ENCODE measurements around the gene WDR90. TPM values are rescaled to one million over a fixed set of nuclear protein-coding genes. Genes with fewer than 3 reads are reported as not detected.

Gene WDR90
- total and polyA plus RNA-seq, 2 of the 13 experiments (the other 11 are each of a cell fraction or from before 2014, with no cell fraction given): 14.9 to 28.9 TPM

- TF ChIP-seq ARNT2 (CRISPR knock-in tag; IDR thresholded peaks at IDR 0.05; ENCODE audit: low read depth) (no peak), NR2F1 (CRISPR knock-in tag; IDR thresholded peaks at IDR 0.05) (no peak), RAD21 (CRISPR knock-in tag; IDR thresholded peaks at IDR 0.05) (no peak), PAF1 (CRISPR knock-in tag; IDR thresholded peaks at IDR 0.05) (no peak), TFAP4 (IDR thresholded peaks at IDR 0.05; ENCODE audit: borderline replicate concordance, low read depth) (no peak), ZNF468 (CRISPR knock-in tag; IDR thresholded peaks at IDR 0.05) (no peak), ZNF143 (CRISPR knock-in tag; IDR thresholded peaks at IDR 0.05) (no peak), PITX1 (CRISPR knock-in tag; IDR thresholded peaks at IDR 0.05) (no peak), ZNF772 (CRISPR knock-in tag; IDR thresholded peaks at IDR 0.05) (no peak), ONECUT2 (CRISPR knock-in tag; IDR thresholded peaks at IDR 0.05) (peak; percentile 14; the same call in 1 of the 2 replicates), PLSCR1 (CRISPR knock-in tag; IDR thresholded peaks at IDR 0.05; ENCODE audit: borderline replicate concordance) (0 out of 2 replicates have a peak, but pooled peaks have one; percentile 38), ZNF619 (CRISPR knock-in tag; IDR thresholded peaks at IDR 0.05) (no peak), HCFC1 (IDR thresholded peaks at IDR 0.05; ENCODE audit: low read depth, low read length) (no peak), BHLHE40 (IDR thresholded peaks at IDR 0.05; ENCODE audit: low read length) (peak; percentile 69), POLR2AphosphoS2 (IDR thresholded peaks at IDR 0.05; ENCODE audit: low read depth, low read length) (no peak), ZFP36 (IDR thresholded peaks at IDR 0.05; ENCODE audit: borderline replicate concordance, low read depth, low read length, partially characterized antibody) (no peak), TEAD3 (CRISPR knock-in tag; optimal IDR thresholded peaks at IDR 0.05; ENCODE audit: borderline replicate concordance) (no peak), ELF4 (CRISPR knock-in tag; IDR thresholded peaks at IDR 0.05; ENCODE audit: borderline replicate concordance) (no peak), REL (CRISPR knock-in tag; conservative IDR thresholded peaks at IDR 0.05) (no peak), MXD1 (CRISPR knock-in tag; IDR thresholded peaks at IDR 0.05) (0 out of 2 replicates have a peak, but pooled peaks have one; percentile 17), ZBTB49 (CRISPR knock-in tag; IDR thresholded peaks at IDR 0.05; ENCODE audit: borderline replicate concordance) (no peak), ZNF564 (CRISPR knock-in tag; IDR thresholded peaks at IDR 0.05) (0 out of 2 replicates have a peak, but pooled peaks have one; percentile 3), BRF2 (CRISPR knock-in tag; IDR thresholded peaks at IDR 0.05) (no peak), ZBTB34 (CRISPR knock-in tag; IDR thresholded peaks at IDR 0.05) (no peak), SSRP1 (CRISPR knock-in tag; IDR thresholded peaks at IDR 0.05) (no peak)
Observed at GRCh38 chr16:630249-630814, 18.8 kb upstream of the WDR90 start (continued).
